Astrocyte (in vitro differentiated cells and primary cell): Measurements from ENCODE around the gene HOXC11. TPM values are rescaled to one million over a fixed set of nuclear protein-coding genes. Genes with fewer than 3 reads are reported as not detected.

Experiments
- DNase-seq: peaks from one replicate; pipeline ENCODE4 v3.0.0-alpha.2; 2010; ENCODE audit warnings: low read depth
- FAIRE-seq: peaks from 2 replicates; lab custom pipeline; 2011; peaks lifted over from hg19 to GRCh38; lab: Jason Lieb, UNC
- H2AFZ ChIP-seq: 2 replicates; pipeline ENCODE4 v1.6.0; 2012; ENCODE audit warnings: low read depth, low read length, inconsistent platforms
- H3K27ac ChIP-seq: 2 replicates; pipeline ENCODE4 v1.5.1; 2011; ENCODE audit warnings: low read depth, low read length, inconsistent platforms
- H3K27me3 ChIP-seq: 2 replicates; pipeline ENCODE4 v1.6.0; 2011; ENCODE audit warnings: low read length, inconsistent platforms; ENCODE audit not compliant: insufficient read depth
- H3K36me3 ChIP-seq: 2 replicates; pipeline ENCODE4 v1.5.1; 2011; ENCODE audit warnings: low read length, inconsistent platforms; ENCODE audit not compliant: insufficient read depth
- H3K4me1 ChIP-seq: 2 replicates; pipeline ENCODE4 v1.5.1; 2011; ENCODE audit warnings: low read length, inconsistent platforms; ENCODE audit not compliant: insufficient read depth
- H3K4me2 ChIP-seq: 2 replicates; pipeline ENCODE4 v1.6.0; 2012; ENCODE audit warnings: low read length, inconsistent platforms
- H3K4me3 ChIP-seq: 2 replicates; pipeline ENCODE4 v1.5.1; 2011; ENCODE audit warnings: low read depth, mild to moderate bottlenecking, low read length, inconsistent platforms; ENCODE audit not compliant: insufficient read depth
- H3K79me2 ChIP-seq: 2 replicates; pipeline ENCODE4 v1.6.0; 2012; ENCODE audit warnings: mild to moderate bottlenecking, low read length, inconsistent platforms; ENCODE audit not compliant: insufficient read depth
- H3K9ac ChIP-seq: 2 replicates; pipeline ENCODE4 v1.6.0; 2012; ENCODE audit warnings: mild to moderate bottlenecking, low read length, inconsistent platforms
- H3K9me3 ChIP-seq: 2 replicates; pipeline ENCODE4 v1.5.1; 2012; ENCODE audit warnings: low read depth, mild to moderate bottlenecking, low read length, inconsistent platforms; ENCODE audit not compliant: insufficient read depth
- H4K20me1 ChIP-seq: 2 replicates; pipeline ENCODE4 v1.6.0; 2012; ENCODE audit warnings: low read length, inconsistent platforms; ENCODE audit not compliant: insufficient read depth
- H3K27ac Mint-ChIP-seq: one replicate; pipeline ENCODE4 v1.8.0; 2021; ENCODE audit warnings: mild to moderate bottlenecking, mixed read lengths; ENCODE audit not compliant: unreplicated experiment
- H3K27me3 Mint-ChIP-seq: one replicate; pipeline ENCODE4 v1.8.0; 2021; ENCODE audit warnings: low read depth, mixed read lengths; ENCODE audit not compliant: unreplicated experiment
- H3K36me3 Mint-ChIP-seq: one replicate; pipeline ENCODE4 v1.8.0; 2021; ENCODE audit warnings: low read depth, mixed read lengths; ENCODE audit not compliant: unreplicated experiment
- H3K4me1 Mint-ChIP-seq: one replicate; pipeline ENCODE4 v1.8.0; 2021; ENCODE audit warnings: low read depth, mixed read lengths; ENCODE audit not compliant: unreplicated experiment
- H3K4me3 Mint-ChIP-seq: one replicate; pipeline ENCODE4 v1.8.0; 2021; ENCODE audit warnings: mild to moderate bottlenecking, moderate library complexity, mixed read lengths; ENCODE audit not compliant: unreplicated experiment
- H3K9me3 Mint-ChIP-seq: one replicate; pipeline ENCODE4 v1.8.0; 2021; ENCODE audit warnings: mild to moderate bottlenecking, mixed read lengths; ENCODE audit not compliant: unreplicated experiment
- CTCF ChIP-seq: IDR thresholded peaks from 2 replicates; pipeline ENCODE4 v1.5.1; 2011; ENCODE audit warnings: low read depth, mild to moderate bottlenecking, inconsistent platforms, low read length, moderate library complexity; ENCODE audit not compliant: insufficient read depth
- EZH2 ChIP-seq: IDR thresholded peaks from 2 replicates; pipeline ENCODE4 v1.6.1; 2012; ENCODE audit warnings: mild to moderate bottlenecking, low read length, inconsistent platforms; ENCODE audit not compliant: insufficient read depth
- total RNA-seq: library from RNA; stranded (reverse); gene quantifications from 2 replicates; pipeline ENCODE4 v1.2.1, GENCODE V29; 2021

Gene HOXC11
- total RNA-seq, 1 donor from 2014 or later: not detected

GRCh38 chr12:53932915-53933314 lies 40.0 kb upstream of the HOXC11 start:
- H3K36me3 Mint-ChIP-seq: peaks cover 3% of the 10 kb centered on the region
- Histone ChIP-seq H3K4me2 (no peak overlapping the region), H3K9me3 (peaks cover 3% of the 10 kb centered on the region), H3K4me1 (peaks cover 2% of the 10 kb centered on the region), H3K9ac (no peak overlapping the region), H4K20me1 (no peaks in the 10 kb centered on the region), H3K36me3 (no peaks in the 10 kb centered on the region), H2AFZ (no peak overlapping the region), H3K4me3 (no peak overlapping the region), H3K79me2 (no peaks in the 10 kb centered on the region), H3K27me3 (peaks cover 98% of the 10 kb centered on the region), H3K27ac (no peak overlapping the region)
- peaks cover 34% of the 10 kb centered on the region for H3K9me3 Mint-ChIP-seq
- TF ChIP-seq CTCF (no peak), EZH2 (no peak)
- H3K4me3 Mint-ChIP-seq: no peak overlapping the region
- H3K27me3 Mint-ChIP-seq: peaks cover 97% of the 10 kb centered on the region
- FAIRE-seq (no peak), DNase-seq (no peak)
- H3K4me1 Mint-ChIP-seq: no peaks in the 10 kb centered on the region
- H3K27ac Mint-ChIP-seq: no peak overlapping the region

GRCh38 chr12:53935383-53936341 lies 37.3 kb upstream of the HOXC11 start:
- FAIRE-seq (no peak), DNase-seq (no peak)
- Histone ChIP-seq H3K9me3 (no peaks in the 10 kb centered on the region), H3K27ac (no peak overlapping the region), H3K4me2 (peak overlapping the region; percentile 46), H4K20me1 (no peaks in the 10 kb centered on the region), H3K27me3 (peaks cover 91% of the 10 kb centered on the region), H3K36me3 (no peaks in the 10 kb centered on the region), H2AFZ (no peak overlapping the region), H3K4me3 (no peak overlapping the region), H3K9ac (no peak overlapping the region), H3K79me2 (no peaks in the 10 kb centered on the region), H3K4me1 (peaks cover 2% of the 10 kb centered on the region)
- peaks cover 27% of the 10 kb centered on the region for H3K9me3 Mint-ChIP-seq
- TF ChIP-seq EZH2 (peak; percentile 54), CTCF (no peak)
- H3K4me3 Mint-ChIP-seq: peak overlapping the region; percentile 58
- no peaks in the 10 kb centered on the region for H3K4me1 Mint-ChIP-seq
- H3K27ac Mint-ChIP-seq: no peak overlapping the region
- H3K36me3 Mint-ChIP-seq: peaks cover 3% of the 10 kb centered on the region
- H3K27me3 Mint-ChIP-seq: peaks cover 92% of the 10 kb centered on the region

GRCh38 chr12:53937099-53937498 lies 35.8 kb upstream of the HOXC11 start:
- Histone ChIP-seq H3K4me2 (no peak overlapping the region), H3K79me2 (no peaks in the 10 kb centered on the region), H3K9ac (no peak overlapping the region), H3K27me3 (peaks cover 90% of the 10 kb centered on the region), H3K27ac (no peak overlapping the region), H4K20me1 (no peaks in the 10 kb centered on the region), H3K4me3 (no peak overlapping the region), H3K36me3 (no peaks in the 10 kb centered on the region), H3K9me3 (no peaks in the 10 kb centered on the region), H2AFZ (no peak overlapping the region), H3K4me1 (peaks cover 2% of the 10 kb centered on the region)
- Mint-ChIP-seq H3K4me1 (no peaks in the 10 kb centered on the region), H3K36me3 (no peaks in the 10 kb centered on the region), H3K4me3 (no peak overlapping the region), H3K9me3 (peaks cover 26% of the 10 kb centered on the region), H3K27ac (no peak overlapping the region), H3K27me3 (peaks cover 91% of the 10 kb centered on the region)
- TF ChIP-seq CTCF (no peak), EZH2 (no peak)
- DNase-seq (no peak), FAIRE-seq (no peak)
